Body of pancreas (tissue), 4 donors: ENCODE measurements around the gene SIPA1L3. TPM values are rescaled to one million over a fixed set of nuclear protein-coding genes. Genes with fewer than 3 reads are reported as not detected.
A peak's percentile ranks its signal among the peaks of the same experiment; 100 is the strongest.

Experiments
- ATAC-seq: fragments of 150-250 bp; one replicate; pipeline ENCODE4 v1.9.1; 2016
- DNase-seq, 4 donors: peaks; one replicate each; pipeline ENCODE4 v3.0.0-alpha.2; 2019
- H3K27ac ChIP-seq, 4 donors: fragments of 200-600 bp; sonication (generic); 1 replicate in 3 of 4; 2 replicates in 1 of 4; pipeline versions ENCODE4 v1.5.1 to v1.6.1; 2016 to 2019; ENCODE audit warnings: mild to moderate bottlenecking in 1 of 4, mixed read lengths in 1 of 4, moderate library complexity in 1 of 4
- H3K27me3 ChIP-seq, 2 donors: fragments of 200-600 bp; sonication (generic); one replicate each; pipeline ENCODE4 v1.6.0; 2016; ENCODE audit warnings: mild to moderate bottlenecking in 1 of 2
- H3K36me3 ChIP-seq, 2 donors: fragments of 200-600 bp; sonication (generic); replicated peaks in 1 of 2; 2 replicates each; pipeline ENCODE4 v1.5.1; 2016; ENCODE audit warnings: low read depth in 2 of 2; ENCODE audit not compliant: insufficient read depth in 1 of 2
- H3K4me1 ChIP-seq: fragments of 200-600 bp; sonication (generic); one replicate; pipeline ENCODE4 v1.6.0; 2016
- H3K4me3 ChIP-seq, 2 donors: fragments of 200-600 bp; sonication (generic); 1 replicate in 1 of 2; 2 replicates in 1 of 2; pipeline ENCODE4 v1.5.1; 2016 to 2019
- H3K9me3 ChIP-seq, 3 donors: fragments of 200-600 bp; sonication (generic); 1 replicate in 2 of 3; 2 replicates in 1 of 3; pipeline ENCODE4 v1.5.1; 2016
- CTCF ChIP-seq, 7 experiments: fragments of 450-650 bp in 4 of 7; fragments of 200-600 bp in 3 of 7; sonication (generic) in 3 of 7; IDR thresholded peaks; one replicate each; pipeline ENCODE4 v1.5.1; 2016 to 2019; ENCODE audit warnings: antibody characterized with exemption in 7 of 7
- POLR2A ChIP-seq, 3 donors: fragments of 450-650 bp; IDR thresholded peaks; one replicate each; pipeline ENCODE4 v1.6.1; 2016; ENCODE audit warnings: antibody characterized with exemption in 3 of 3, mild to moderate bottlenecking in 2 of 3
- WGBS, 2 donors: methylation state at CpG; one replicate each; pipeline ENCODE4 v1.1.5; 2017; 5-methylcytosine and 5-hydroxymethylcytosine counted together
- intact Hi-C: fragments of 100-400 bp; cut with DNase I; formaldehyde crosslinking; loops from one replicate; pipeline ENCODE4 v1.15.1; 2023
- total RNA-seq, 2 donors: library from RNA; depleted of rRNA; stranded (reverse); fragments of >200 nt; gene quantifications; one replicate each; pipeline ENCODE4 v1.1.0, GENCODE V29; 2016

SIPA1L3 gene
- total RNA-seq, 2 donors from 2014 or later: 41.5 to 62.0 TPM

- Histone ChIP-seq H3K4me3 (no peak overlapping the region), H3K4me1 (peaks cover 31% of the 10 kb centered on the region), H3K9me3 (no peaks in the 10 kb centered on the region), H3K27me3 (no peaks in the 10 kb centered on the region), H3K36me3 (no peaks in the 10 kb centered on the region), H3K27ac (no peak overlapping the region)
- WGBS, 2 donors: 68 to 77% methylated on average over 4 of the region's 4 CpGs
- TF ChIP-seq CTCF (IDR thresholded peaks at IDR 0.05) (no peak), POLR2A (IDR thresholded peaks at IDR 0.05) (no peak)
- intact Hi-C loops: no loop called here
- no peak for ATAC-seq
- no peak for DNase-seq
These were observed 113.3 kb downstream of the SIPA1L3 start for GRCh38 chr19:38020311-38020710.

GRCh38 chr19:38021352-38021751, 114.3 kb downstream of the SIPA1L3 start:
- intact Hi-C loops: no loop called here
- no peak overlapping the region for H3K27ac ChIP-seq
- H3K9me3 ChIP-seq: no peaks in the 10 kb centered on the region
- 88 to 100% methylated on average over 1 of the region's 1 CpG for WGBS, 2 donors
- DNase-seq: no peak
- H3K4me3 ChIP-seq: no peak overlapping the region
- no peaks in the 10 kb centered on the region for H3K36me3 ChIP-seq
- H3K27me3 ChIP-seq: no peaks in the 10 kb centered on the region
- TF ChIP-seq CTCF (IDR thresholded peaks at IDR 0.05) (no peak), POLR2A (IDR thresholded peaks at IDR 0.05) (no peak)
- no peak for ATAC-seq
- peaks cover 41% of the 10 kb centered on the region for H3K4me1 ChIP-seq

- Histone ChIP-seq H3K4me3 (no peak overlapping the region), H3K9me3 (no peaks in the 10 kb centered on the region), H3K36me3 (no peaks in the 10 kb centered on the region), H3K27ac (peak overlapping the region; percentile 6 to 71 (median 58)), H3K27me3 (no peaks in the 10 kb centered on the region), H3K4me1 (peaks cover 41% of the 10 kb centered on the region)
- 46 to 52% methylated on average over 13 of the region's 13 CpGs for WGBS, 2 donors
- no peak for ATAC-seq
- no peak for TF ChIP-seq POLR2A (IDR thresholded peaks at IDR 0.05)
- TF ChIP-seq CTCF (IDR thresholded peaks at IDR 0.05): no peak
- intact Hi-C loops: no loop called here
- no peak for DNase-seq
These were observed 116.0 kb downstream of the SIPA1L3 start for GRCh38 chr19:38022791-38023670.

GRCh38 chr19:38023671-38024541, 116.9 kb downstream of the SIPA1L3 start:
- Histone ChIP-seq H3K4me3 (no peak overlapping the region), H3K4me1 (peaks cover 41% of the 10 kb centered on the region), H3K9me3 (no peaks in the 10 kb centered on the region), H3K27ac (peak overlapping the region; percentile 36 to 71 (median 58)), H3K27me3 (no peaks in the 10 kb centered on the region), H3K36me3 (no peaks in the 10 kb centered on the region)
- intact Hi-C loops: no loop called here
- 57 to 65% methylated on average over 12 of the region's 12 CpGs for WGBS, 2 donors
- no peak for ATAC-seq
- DNase-seq: no peak
- no peak for TF ChIP-seq CTCF (IDR thresholded peaks at IDR 0.05)
- TF ChIP-seq POLR2A (IDR thresholded peaks at IDR 0.05): no peak
